GM12801 (cell line): ENCODE results near the gene TENM4.

ENCODE experiments used
- TF ChIP-seq, protein P1 (sequence below): IDR thresholded peaks from one replicate; pipeline ENCODE4 v1.5.1; 2011; ENCODE audit warnings: control low read depth; ENCODE audit not compliant: insufficient read length; ENCODE audit errors: extremely low read depth

TENM4 gene

DNA sequence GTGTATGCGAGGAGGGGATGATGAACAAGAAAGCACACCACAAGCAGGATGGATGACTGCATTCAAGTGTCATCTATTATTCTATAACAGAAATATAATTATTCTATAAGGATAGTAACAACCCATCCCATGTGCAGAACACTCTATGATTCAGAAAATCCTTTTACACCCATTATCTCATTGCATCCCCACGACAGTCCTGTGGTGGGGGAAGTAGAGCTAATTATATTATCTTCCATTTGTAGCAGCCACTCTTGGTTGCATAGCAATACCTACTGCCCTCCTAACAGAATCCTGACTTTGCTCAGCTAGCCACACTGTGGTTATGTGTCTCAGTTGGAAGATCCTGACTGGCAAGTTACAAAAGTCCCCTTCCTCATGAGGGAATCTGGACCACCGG is 459.7 kb downstream of the TENM4 start:
- TF ChIP-seq, protein P1, sequence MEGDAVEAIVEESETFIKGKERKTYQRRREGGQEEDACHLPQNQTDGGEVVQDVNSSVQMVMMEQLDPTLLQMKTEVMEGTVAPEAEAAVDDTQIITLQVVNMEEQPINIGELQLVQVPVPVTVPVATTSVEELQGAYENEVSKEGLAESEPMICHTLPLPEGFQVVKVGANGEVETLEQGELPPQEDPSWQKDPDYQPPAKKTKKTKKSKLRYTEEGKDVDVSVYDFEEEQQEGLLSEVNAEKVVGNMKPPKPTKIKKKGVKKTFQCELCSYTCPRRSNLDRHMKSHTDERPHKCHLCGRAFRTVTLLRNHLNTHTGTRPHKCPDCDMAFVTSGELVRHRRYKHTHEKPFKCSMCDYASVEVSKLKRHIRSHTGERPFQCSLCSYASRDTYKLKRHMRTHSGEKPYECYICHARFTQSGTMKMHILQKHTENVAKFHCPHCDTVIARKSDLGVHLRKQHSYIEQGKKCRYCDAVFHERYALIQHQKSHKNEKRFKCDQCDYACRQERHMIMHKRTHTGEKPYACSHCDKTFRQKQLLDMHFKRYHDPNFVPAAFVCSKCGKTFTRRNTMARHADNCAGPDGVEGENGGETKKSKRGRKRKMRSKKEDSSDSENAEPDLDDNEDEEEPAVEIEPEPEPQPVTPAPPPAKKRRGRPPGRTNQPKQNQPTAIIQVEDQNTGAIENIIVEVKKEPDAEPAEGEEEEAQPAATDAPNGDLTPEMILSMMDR = no peak

- TF ChIP-seq, protein P1 = no peak
These were observed 462.0 kb downstream of the TENM4 start for GRCh38 chr11:78978831-78979230.

- TF ChIP-seq, protein P1 = no peak
These were observed 463.8 kb downstream of the TENM4 start for GRCh38 chr11:78977009-78977408.

- TF ChIP-seq, protein P1 = no peak
These were observed 465.7 kb downstream of the TENM4 start for GRCh38 chr11:78975081-78975480.

DNA sequence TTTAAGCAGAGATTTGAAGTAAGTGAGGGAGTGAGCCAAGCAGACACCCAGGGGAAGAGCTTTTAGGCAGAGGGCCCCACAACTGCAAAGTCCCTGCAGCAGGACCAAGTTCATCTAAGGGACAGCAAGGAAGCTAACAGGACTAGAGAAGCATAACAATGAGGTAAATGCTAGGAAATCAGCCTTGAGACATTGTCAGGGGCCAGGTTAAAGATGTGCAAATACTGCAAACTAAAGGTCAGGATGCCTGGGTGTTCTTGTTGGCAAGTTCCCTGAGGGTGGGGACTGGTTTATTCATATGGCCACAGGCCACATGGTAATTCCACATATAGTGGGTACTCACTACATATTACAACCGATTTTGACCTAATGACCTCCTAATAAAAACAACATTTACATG is 467.0 kb downstream of the TENM4 start:
- TF ChIP-seq, protein P1 = no peak

DNA sequence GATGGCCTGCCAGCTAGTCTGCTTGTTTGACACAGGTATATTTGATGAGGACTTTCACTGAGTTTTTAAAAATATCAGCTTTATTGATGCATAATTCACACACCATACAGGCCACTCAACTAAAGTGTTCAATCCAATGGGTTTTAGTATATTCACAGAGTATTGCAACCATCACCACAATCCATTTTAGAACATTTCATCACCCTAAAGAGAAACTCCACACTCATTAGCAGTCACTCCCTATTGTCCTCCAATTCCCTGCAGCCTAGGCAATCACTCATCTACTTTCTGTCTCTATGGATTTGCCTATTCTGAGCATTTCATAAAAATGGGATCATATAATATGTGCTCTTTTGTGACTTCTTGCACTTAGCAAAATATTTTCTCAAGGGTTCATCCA is 468.2 kb downstream of the TENM4 start:
- TF ChIP-seq, protein P1 = no peak

DNA sequence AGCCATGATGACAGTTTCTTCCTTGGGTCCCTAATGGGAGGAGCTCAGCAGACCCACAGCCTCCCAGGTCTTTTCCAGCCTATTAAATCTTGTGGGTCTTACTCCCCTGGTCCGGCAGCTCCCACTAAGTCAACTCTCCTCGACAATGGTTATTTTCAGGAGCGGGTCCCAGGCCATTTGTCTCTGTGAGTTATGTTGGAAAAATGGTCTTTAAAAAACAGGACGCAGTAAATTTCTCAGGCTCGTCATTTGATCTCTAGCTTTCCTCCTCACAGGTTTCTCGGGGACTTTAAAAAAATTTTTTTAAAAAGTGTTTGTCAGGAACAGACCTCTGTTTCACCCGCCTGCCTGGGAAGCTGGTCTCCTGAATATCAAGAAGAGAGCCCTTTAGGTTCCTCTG is 468.7 kb downstream of the TENM4 start:
- TF ChIP-seq, protein P1 = no peak

DNA sequence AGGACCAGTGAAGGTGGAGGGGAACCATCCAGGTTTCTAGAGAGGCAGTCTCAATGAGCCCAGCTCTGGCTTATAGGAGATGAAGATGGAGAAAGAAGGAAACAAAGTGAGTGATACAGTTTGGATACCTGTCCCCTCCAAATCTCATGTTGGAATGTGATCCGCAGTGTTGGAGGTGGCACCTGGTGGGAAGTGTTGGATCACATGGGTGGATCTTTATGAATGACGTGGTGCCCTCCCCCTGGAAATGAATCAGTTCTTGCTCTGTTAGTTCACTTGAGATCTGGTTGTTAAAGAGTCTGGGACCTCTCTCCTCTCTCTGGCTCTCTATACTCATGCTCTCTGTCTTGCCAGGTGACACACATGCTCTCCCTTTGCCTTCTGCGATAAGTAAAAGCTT is 473.0 kb downstream of the TENM4 start:
- TF ChIP-seq, protein P1 = no peak
